Choroid plexus epithelial cell (primary cell): Measurements from ENCODE around the gene DNAH11.
"Not testable (repeated sequence)": the region's sequence is repeated elsewhere in the genome, so short reads cannot be mapped to it uniquely, and the experiment has no call there.

Source experiments
- DNase-seq: peaks from one replicate; pipeline ENCODE4 v3.0.0-alpha.2; 2010; ENCODE audit warnings: low read depth
- H3K4me3 ChIP-seq: 2 replicates; pipeline ENCODE4 v1.5.1; 2011; ENCODE audit warnings: low read depth, mild to moderate bottlenecking, control low read depth, low read length, moderate library complexity
- TF ChIP-seq, protein P1 (sequence below): conservative IDR thresholded peaks from 2 replicates; pipeline ENCODE4 v1.5.1; 2011; ENCODE audit warnings: low read depth, mild to moderate bottlenecking, control low read depth, inconsistent platforms, low read length, moderate library complexity

DNAH11 gene

DNA sequence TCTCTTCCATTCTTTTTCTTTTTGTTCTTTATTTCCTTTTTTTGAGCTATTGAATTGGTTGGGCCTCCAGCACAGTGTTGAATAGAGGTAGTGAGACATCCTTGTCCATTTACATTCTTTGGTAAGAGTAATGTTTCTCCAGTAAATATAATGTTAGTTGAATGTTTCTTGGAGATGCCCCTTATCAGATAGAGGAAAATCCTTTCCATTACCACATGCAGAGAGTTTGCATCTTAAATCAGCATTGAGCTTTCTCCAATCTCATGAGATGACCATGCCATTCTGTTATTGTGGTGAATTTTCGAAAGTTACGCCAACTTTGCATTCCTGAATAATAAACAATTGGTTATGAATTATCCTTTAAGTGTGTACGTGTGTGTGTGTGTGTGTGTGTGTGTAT is 127.7 kb downstream of the DNAH11 start:
- TF ChIP-seq, protein P1, sequence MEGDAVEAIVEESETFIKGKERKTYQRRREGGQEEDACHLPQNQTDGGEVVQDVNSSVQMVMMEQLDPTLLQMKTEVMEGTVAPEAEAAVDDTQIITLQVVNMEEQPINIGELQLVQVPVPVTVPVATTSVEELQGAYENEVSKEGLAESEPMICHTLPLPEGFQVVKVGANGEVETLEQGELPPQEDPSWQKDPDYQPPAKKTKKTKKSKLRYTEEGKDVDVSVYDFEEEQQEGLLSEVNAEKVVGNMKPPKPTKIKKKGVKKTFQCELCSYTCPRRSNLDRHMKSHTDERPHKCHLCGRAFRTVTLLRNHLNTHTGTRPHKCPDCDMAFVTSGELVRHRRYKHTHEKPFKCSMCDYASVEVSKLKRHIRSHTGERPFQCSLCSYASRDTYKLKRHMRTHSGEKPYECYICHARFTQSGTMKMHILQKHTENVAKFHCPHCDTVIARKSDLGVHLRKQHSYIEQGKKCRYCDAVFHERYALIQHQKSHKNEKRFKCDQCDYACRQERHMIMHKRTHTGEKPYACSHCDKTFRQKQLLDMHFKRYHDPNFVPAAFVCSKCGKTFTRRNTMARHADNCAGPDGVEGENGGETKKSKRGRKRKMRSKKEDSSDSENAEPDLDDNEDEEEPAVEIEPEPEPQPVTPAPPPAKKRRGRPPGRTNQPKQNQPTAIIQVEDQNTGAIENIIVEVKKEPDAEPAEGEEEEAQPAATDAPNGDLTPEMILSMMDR, result no peak
- no peak for DNase-seq
- H3K4me3 ChIP-seq, result no peak overlapping the region

DNA sequence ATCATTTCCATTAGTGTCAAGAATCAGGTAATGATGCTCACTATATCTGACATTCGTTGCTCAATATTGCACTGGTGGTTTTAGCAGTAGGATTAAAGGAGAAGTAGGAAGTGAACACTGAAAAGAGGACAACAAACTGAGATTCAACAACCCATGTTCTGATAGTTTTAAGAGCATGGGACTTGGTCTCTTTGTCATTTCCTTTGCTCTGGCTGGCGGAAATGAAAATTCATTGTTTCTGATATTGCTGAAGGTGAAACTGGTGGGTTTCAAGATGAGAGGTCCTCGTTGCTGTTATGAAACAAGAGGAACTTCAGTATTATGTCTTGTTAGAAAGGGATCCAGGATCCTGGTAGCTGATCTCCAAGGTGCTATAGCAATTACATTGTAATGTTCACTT is 129.0 kb downstream of the DNAH11 start:
- TF ChIP-seq, protein P1, result no peak
- no peak for DNase-seq
- no peak overlapping the region for H3K4me3 ChIP-seq

DNA sequence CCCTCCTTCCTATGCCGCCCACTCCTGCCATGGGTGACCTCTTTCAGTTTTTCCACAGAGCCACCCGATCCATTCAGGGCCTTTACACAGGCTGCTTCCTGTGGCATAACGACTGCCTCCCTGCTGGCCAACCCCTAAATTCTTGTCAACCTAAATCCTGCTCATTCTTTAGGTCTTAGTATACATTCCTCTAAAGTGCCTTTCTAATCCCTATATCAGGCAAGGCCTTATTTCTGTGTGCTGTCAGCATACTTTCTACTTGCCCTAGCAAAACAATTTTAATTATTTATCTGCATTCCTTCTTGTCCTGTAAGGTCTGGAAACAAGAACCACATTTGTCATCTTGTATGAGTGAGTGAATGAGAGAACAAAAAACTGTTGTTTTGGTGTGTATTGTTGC is 132.4 kb downstream of the DNAH11 start:
- H3K4me3 ChIP-seq, result no peak overlapping the region
- TF ChIP-seq, protein P1, result no peak
- no peak for DNase-seq

DNA sequence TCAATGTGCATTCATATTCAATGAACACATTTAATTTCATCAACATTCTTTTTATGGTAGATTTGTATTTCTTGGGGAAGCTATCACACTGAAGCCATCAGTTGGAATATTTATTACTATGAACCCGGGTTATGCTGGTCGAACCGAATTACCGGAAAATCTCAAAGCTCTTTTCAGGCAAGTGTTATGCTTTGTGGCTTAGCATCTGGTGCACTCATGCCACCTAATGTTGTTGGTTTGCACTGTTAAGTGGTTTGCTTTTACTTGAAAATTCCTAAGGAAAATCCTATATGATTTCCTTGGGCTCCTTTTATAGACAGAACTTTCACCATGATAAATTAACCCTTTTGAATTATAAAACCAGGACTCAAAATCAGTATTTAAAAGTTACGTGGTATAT is 147.9 kb downstream of the DNAH11 start:
- no peak overlapping the region for H3K4me3 ChIP-seq
- TF ChIP-seq, protein P1, result peak; percentile 11
- DNase-seq, result peak; percentile 17

GRCh38 chr7:21691146-21691545 is 148.3 kb downstream of the DNAH11 start:
- not testable (repeated sequence) for DNase-seq, H3K4me3 ChIP-seq

GRCh38 chr7:21700587-21700986 is 157.7 kb downstream of the DNAH11 start:
- H3K4me3 ChIP-seq, DNase-seq: not testable (repeated sequence)

GRCh38 chr7:21702303-21702702 is 159.5 kb downstream of the DNAH11 start:
- DNase-seq, result no peak
- TF ChIP-seq, protein P1, result no peak
- no peak overlapping the region for H3K4me3 ChIP-seq

DNA sequence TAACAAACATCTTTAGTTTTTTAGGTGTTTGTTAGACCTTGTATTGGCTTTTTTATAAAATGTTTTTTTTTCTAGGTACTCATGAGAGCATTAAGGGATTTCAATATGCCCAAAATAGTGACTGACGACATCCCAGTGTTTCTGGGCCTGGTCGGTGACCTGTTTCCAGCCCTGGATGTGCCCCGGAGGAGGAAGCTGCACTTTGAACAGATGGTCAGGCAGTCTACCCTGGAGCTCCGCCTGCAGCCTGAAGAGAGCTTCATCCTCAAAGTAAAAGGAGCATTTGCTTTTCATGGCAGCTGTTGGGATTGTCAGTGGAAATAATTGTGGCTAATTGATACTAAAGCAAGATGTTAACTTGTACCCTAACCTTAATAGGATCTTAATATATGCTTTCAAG is 161.5 kb downstream of the DNAH11 start:
- TF ChIP-seq, protein P1, result no peak
- no peak overlapping the region for H3K4me3 ChIP-seq
- no peak for DNase-seq
